NCI-H446 treated with DMSO at 0.1 percent for 48 hours (cell line): ENCODE results near the gene TIMM13.

ENCODE experiments used
- DNase-seq: peaks from one replicate; lab custom pipeline; 2025; lab: John Stamatoyannopoulos, UW

The TIMM13 gene

GRCh38 chr19:2382530-2383222 is 44.7 kb downstream of the TIMM13 start:
- no peak for DNase-seq

- DNase-seq, result no peak
These were observed 46.1 kb downstream of the TIMM13 start for GRCh38 chr19:2381148-2381820.

GRCh38 chr19:2380567-2380966 is 46.8 kb downstream of the TIMM13 start:
- no peak for DNase-seq

GRCh38 chr19:2376784-2377519 is 50.4 kb downstream of the TIMM13 start:
- no peak for DNase-seq
